Esophagus squamous epithelium (tissue), 5 donors: Measurements from ENCODE around the gene TM9SF2. TPM values are rescaled to one million over a fixed set of nuclear protein-coding genes. Genes with fewer than 3 reads are reported as not detected.

ENCODE experiments used
- DNase-seq: peaks from one replicate; lab custom pipeline; 2025; lab: John Stamatoyannopoulos, UW
- H3K27ac ChIP-seq, 4 donors: fragments of 200-600 bp; sonication (generic); one replicate each; pipeline ENCODE4 v1.5.1; 2016 to 2019; ENCODE audit warnings: mild to moderate bottlenecking in 1 of 4
- H3K27me3 ChIP-seq, 4 donors: fragments of 200-600 bp; sonication (generic); 1 replicate in 3 of 4; 2 replicates in 1 of 4; pipeline versions ENCODE4 v1.5.1 to v1.6.0; 2017 to 2021; ENCODE audit warnings: antibody characterized with exemption in 1 of 4
- H3K36me3 ChIP-seq, 3 donors: fragments of 200-600 bp; sonication (generic); one replicate each; pipeline ENCODE4 v1.5.1; 2016 to 2019
- H3K4me1 ChIP-seq, 3 donors: fragments of 200-600 bp; sonication (generic); one replicate each; pipeline ENCODE4 v1.5.1; 2017 to 2019
- H3K4me3 ChIP-seq, 4 donors: fragments of 200-600 bp; sonication (generic); 1 replicate in 3 of 4; 2 replicates in 1 of 4; pipeline ENCODE4 v1.5.1; 2016 to 2019; ENCODE audit warnings: mild to moderate bottlenecking in 2 of 4, moderate library complexity in 1 of 4
- H3K9me3 ChIP-seq, 3 donors: fragments of 200-600 bp; sonication (generic); one replicate each; pipeline ENCODE4 v1.5.1; 2016 to 2019
- CTCF ChIP-seq, 6 experiments: fragments of 450-650 bp in 4 of 6; fragments of 200-600 bp in 2 of 6; sonication (generic) in 2 of 6; IDR thresholded peaks; one replicate each; pipeline ENCODE4 v1.5.1; 2016 to 2019; ENCODE audit warnings: antibody characterized with exemption in 6 of 6, mild to moderate bottlenecking in 4 of 6, moderate library complexity in 4 of 6
- POLR2A ChIP-seq, 4 donors: fragments of 450-650 bp; IDR thresholded peaks; one replicate each; pipeline ENCODE4 v1.6.1; 2017; ENCODE audit warnings: antibody characterized with exemption in 4 of 4, mild to moderate bottlenecking in 4 of 4, moderate library complexity in 3 of 4
- WGBS, 2 donors: methylation state at CpG; one replicate each; pipeline ENCODE4 v1.1.5; 2018; 5-methylcytosine and 5-hydroxymethylcytosine counted together
- intact Hi-C: fragments of 100-400 bp; cut with DNase I; formaldehyde crosslinking; loops from one replicate; pipeline ENCODE4 v1.15.0; 2022
- total RNA-seq, 4 donors: library from RNA; depleted of rRNA; stranded (reverse); fragments of >200 nt; gene quantifications; one replicate each; pipeline ENCODE4 v1.1.0, GENCODE V29; 2016
- donor health status: DM: yes; HTN: yes; CAD: no.

TM9SF2 gene
- total RNA-seq, 4 donors from 2014 or later, result 60.5 to 118 (median 79.0) TPM

- TF ChIP-seq POLR2A (IDR thresholded peaks at IDR 0.05) (no peak), CTCF (IDR thresholded peaks at IDR 0.05) (no peak)
- H3K4me1 ChIP-seq, result peaks cover 0 to under 1% (median 0%) of the 10 kb centered on the region in 3 donors
- no peaks in the 10 kb centered on the region for H3K27me3 ChIP-seq
- H3K27ac ChIP-seq, result no peak overlapping the region
- no peaks in the 10 kb centered on the region for H3K9me3 ChIP-seq
- DNase-seq, result no peak
- H3K4me3 ChIP-seq, result no peak overlapping the region
- 69 to 76% methylated on average over 7 of the region's 7 CpGs for WGBS, 2 donors
- intact Hi-C loops, result no loop called here
- H3K36me3 ChIP-seq, result no peaks in the 10 kb centered on the region
Observed at GRCh38 chr13:99600318-99600717, 99.0 kb downstream of the TM9SF2 start.

- no peak overlapping the region for H3K27ac ChIP-seq
- DNase-seq, result no peak
- H3K4me1 ChIP-seq, result peaks cover 3 to 10% (median 8%) of the 10 kb centered on the region in 3 donors
- no peak overlapping the region for H3K4me3 ChIP-seq
- no peaks in the 10 kb centered on the region for H3K9me3 ChIP-seq
- intact Hi-C loops, result no loop called here
- 81 to 84% methylated on average over 5 of the region's 5 CpGs for WGBS, 2 donors
- no peak for TF ChIP-seq CTCF (IDR thresholded peaks at IDR 0.05)
- TF ChIP-seq POLR2A (IDR thresholded peaks at IDR 0.05), result no peak
- H3K27me3 ChIP-seq, result no peaks in the 10 kb centered on the region
- no peaks in the 10 kb centered on the region for H3K36me3 ChIP-seq
Observed at GRCh38 chr13:99601535-99601934, 100.3 kb downstream of the TM9SF2 start.

GRCh38 chr13:99604636-99605035, 103.4 kb downstream of the TM9SF2 start:
- no peak for DNase-seq
- 90 to 93% methylated on average over 3 of the region's 3 CpGs for WGBS, 2 donors
- H3K27me3 ChIP-seq, result no peaks in the 10 kb centered on the region
- no peak overlapping the region for H3K4me3 ChIP-seq
- peaks cover 8 to 21% (median 8%) of the 10 kb centered on the region in 3 donors for H3K4me1 ChIP-seq
- intact Hi-C loops, result no loop called here
- TF ChIP-seq POLR2A (IDR thresholded peaks at IDR 0.05), result no peak
- TF ChIP-seq CTCF (IDR thresholded peaks at IDR 0.05), result no peak
- no peak overlapping the region for H3K27ac ChIP-seq
- no peaks in the 10 kb centered on the region for H3K9me3 ChIP-seq
- H3K36me3 ChIP-seq, result no peaks in the 10 kb centered on the region

GRCh38 chr13:99605420-99606323, 104.4 kb downstream of the TM9SF2 start:
- intact Hi-C loops, result no loop called here
- TF ChIP-seq CTCF (IDR thresholded peaks at IDR 0.05), result peak in 2 of 6 experiments; percentile 14 to 16
- TF ChIP-seq POLR2A (IDR thresholded peaks at IDR 0.05), result no peak
- H3K27ac ChIP-seq, result peak overlapping the region; percentile 77 to 94 (median 86)

More at GRCh38 chr13:99605420-99606323, 104.4 kb downstream of the TM9SF2 start:
- Histone ChIP-seq H3K27me3 (no peaks in the 10 kb centered on the region), H3K4me3 (peak overlapping the region; percentile 46 to 93 (median 67)), H3K9me3 (no peaks in the 10 kb centered on the region), H3K4me1 (peaks cover 8 to 31% (median 10%) of the 10 kb centered on the region in 3 donors), H3K36me3 (no peaks in the 10 kb centered on the region)
- 18 to 22% methylated on average over 18 of the region's 18 CpGs for WGBS, 2 donors
- no peak for DNase-seq
